ENCODE measurements around the gene RPAP2. TPM values are rescaled to one million over a fixed set of nuclear protein-coding genes. Genes with fewer than 3 reads are reported as not detected.
"Not testable (repeated sequence)": the region's sequence is repeated elsewhere in the genome, so short reads cannot be mapped to it uniquely, and the experiment has no call there.

Gene RPAP2
- total RNA-seq, 1 donor from 2014 or later, result 31.8 TPM

- no peaks in the 10 kb centered on the region for H3K4me1 ChIP-seq (ENCODE audit: control insufficient read depth in 3 of 3, insufficient read depth in 3 of 3, low read length in 3 of 3)
- H3K4me3 ChIP-seq (ENCODE audit: low read length in 3 of 3), result no peak overlapping the region
- peaks cover 0 to 3% (median 2%) of the 10 kb centered on the region in 3 donors for H3K9me3 ChIP-seq (ENCODE audit: control insufficient read depth in 3 of 3, low read length in 3 of 3)
- no peak overlapping the region for H3K9ac ChIP-seq (ENCODE audit: low read depth in 1 of 3, low read length in 3 of 3)
- H3K27me3 ChIP-seq (ENCODE audit: control insufficient read depth in 3 of 3, insufficient read depth in 3 of 3, low read length in 3 of 3), result no peaks in the 10 kb centered on the region
- H3K36me3 ChIP-seq (ENCODE audit: control insufficient read depth in 3 of 3, insufficient read depth in 3 of 3, low read length in 3 of 3), result peaks cover 0 to 2% (median 0%) of the 10 kb centered on the region in 3 donors
- H3K27ac ChIP-seq (ENCODE audit: low read depth, low read length), result no peak overlapping the region
Measured at GRCh38 chr1:92404661-92405060, 105.8 kb downstream of the RPAP2 start.

GRCh38 chr1:92408825-92409224, 110.0 kb downstream of the RPAP2 start:
- Histone ChIP-seq H3K4me3 (ENCODE audit: low read length in 3 of 3) (no peak overlapping the region), H3K4me1 (ENCODE audit: control insufficient read depth in 3 of 3, insufficient read depth in 3 of 3, low read length in 3 of 3) (no peaks in the 10 kb centered on the region), H3K9ac (ENCODE audit: low read depth in 1 of 3, low read length in 3 of 3) (no peak overlapping the region), H3K27ac (ENCODE audit: low read depth, low read length) (no peak overlapping the region), H3K9me3 (ENCODE audit: control insufficient read depth in 3 of 3, low read length in 3 of 3) (no peaks in the 10 kb centered on the region), H3K27me3 (ENCODE audit: control insufficient read depth in 3 of 3, insufficient read depth in 3 of 3, low read length in 3 of 3) (no peaks in the 10 kb centered on the region), H3K36me3 (ENCODE audit: control insufficient read depth in 3 of 3, insufficient read depth in 3 of 3, low read length in 3 of 3) (no peaks in the 10 kb centered on the region)

GRCh38 chr1:92409946-92410549, 111.2 kb downstream of the RPAP2 start:
- no peak overlapping the region for H3K27ac ChIP-seq (ENCODE audit: low read depth, low read length)
- H3K27me3 ChIP-seq (ENCODE audit: control insufficient read depth in 3 of 3, insufficient read depth in 3 of 3, low read length in 3 of 3), result no peaks in the 10 kb centered on the region
- H3K36me3 ChIP-seq (ENCODE audit: control insufficient read depth in 3 of 3, insufficient read depth in 3 of 3, low read length in 3 of 3), result no peaks in the 10 kb centered on the region
- no peaks in the 10 kb centered on the region for H3K9me3 ChIP-seq (ENCODE audit: control insufficient read depth in 3 of 3, low read length in 3 of 3)
- H3K9ac ChIP-seq (ENCODE audit: low read depth in 1 of 3, low read length in 3 of 3), result no peak overlapping the region
- H3K4me3 ChIP-seq (ENCODE audit: low read length in 3 of 3), result no peak overlapping the region
- no peaks in the 10 kb centered on the region for H3K4me1 ChIP-seq (ENCODE audit: control insufficient read depth in 3 of 3, insufficient read depth in 3 of 3, low read length in 3 of 3)

GRCh38 chr1:92410706-92411105, 111.8 kb downstream of the RPAP2 start:
- H3K9me3 ChIP-seq (ENCODE audit: control insufficient read depth in 3 of 3, low read length in 3 of 3), result no peaks in the 10 kb centered on the region
- no peaks in the 10 kb centered on the region for H3K4me1 ChIP-seq (ENCODE audit: control insufficient read depth in 3 of 3, insufficient read depth in 3 of 3, low read length in 3 of 3)
- H3K27me3 ChIP-seq (ENCODE audit: control insufficient read depth in 3 of 3, insufficient read depth in 3 of 3, low read length in 3 of 3), result no peaks in the 10 kb centered on the region
- no peak overlapping the region for H3K27ac ChIP-seq (ENCODE audit: low read depth, low read length)
- no peak overlapping the region for H3K9ac ChIP-seq (ENCODE audit: low read depth in 1 of 3, low read length in 3 of 3)
- no peak overlapping the region for H3K4me3 ChIP-seq (ENCODE audit: low read length in 3 of 3)
- no peaks in the 10 kb centered on the region for H3K36me3 ChIP-seq (ENCODE audit: control insufficient read depth in 3 of 3, insufficient read depth in 3 of 3, low read length in 3 of 3)

GRCh38 chr1:92411511-92411910, 112.7 kb downstream of the RPAP2 start:
- H3K27me3 ChIP-seq (ENCODE audit: control insufficient read depth in 3 of 3, insufficient read depth in 3 of 3, low read length in 3 of 3), result no peaks in the 10 kb centered on the region
- H3K36me3 ChIP-seq (ENCODE audit: control insufficient read depth in 3 of 3, insufficient read depth in 3 of 3, low read length in 3 of 3), result no peaks in the 10 kb centered on the region
- H3K27ac ChIP-seq (ENCODE audit: low read depth, low read length), result no peak overlapping the region
- no peak overlapping the region for H3K4me3 ChIP-seq (ENCODE audit: low read length in 3 of 3)
- H3K9ac ChIP-seq (ENCODE audit: low read depth in 1 of 3, low read length in 3 of 3), result no peak overlapping the region
- no peaks in the 10 kb centered on the region for H3K9me3 ChIP-seq (ENCODE audit: control insufficient read depth in 3 of 3, low read length in 3 of 3)
- H3K4me1 ChIP-seq (ENCODE audit: control insufficient read depth in 3 of 3, insufficient read depth in 3 of 3, low read length in 3 of 3), result no peaks in the 10 kb centered on the region

- Histone ChIP-seq H3K9ac (ENCODE audit: low read depth in 1 of 3, low read length in 3 of 3) (no peak overlapping the region), H3K4me1 (ENCODE audit: control insufficient read depth in 3 of 3, insufficient read depth in 3 of 3, low read length in 3 of 3) (no peaks in the 10 kb centered on the region), H3K4me3 (ENCODE audit: low read length in 3 of 3) (no peak overlapping the region), H3K27ac (ENCODE audit: low read depth, low read length) (no peak overlapping the region), H3K9me3 (ENCODE audit: control insufficient read depth in 3 of 3, low read length in 3 of 3) (no peaks in the 10 kb centered on the region), H3K27me3 (ENCODE audit: control insufficient read depth in 3 of 3, insufficient read depth in 3 of 3, low read length in 3 of 3) (no peaks in the 10 kb centered on the region), H3K36me3 (ENCODE audit: control insufficient read depth in 3 of 3, insufficient read depth in 3 of 3, low read length in 3 of 3) (no peaks in the 10 kb centered on the region)
Measured at GRCh38 chr1:92419642-92420041, 120.8 kb downstream of the RPAP2 start.

- H3K27ac ChIP-seq (ENCODE audit: low read depth, low read length), result no peak overlapping the region
- H3K4me1 ChIP-seq (ENCODE audit: control insufficient read depth in 3 of 3, insufficient read depth in 3 of 3, low read length in 3 of 3), result no peaks in the 10 kb centered on the region
- H3K4me3 ChIP-seq (ENCODE audit: low read length in 3 of 3), result no peak overlapping the region
- no peaks in the 10 kb centered on the region for H3K27me3 ChIP-seq (ENCODE audit: control insufficient read depth in 3 of 3, insufficient read depth in 3 of 3, low read length in 3 of 3)
- H3K9ac ChIP-seq (ENCODE audit: low read depth in 1 of 3, low read length in 3 of 3), result no peak overlapping the region
- no peaks in the 10 kb centered on the region for H3K9me3 ChIP-seq (ENCODE audit: control insufficient read depth in 3 of 3, low read length in 3 of 3)
- H3K36me3 ChIP-seq (ENCODE audit: control insufficient read depth in 3 of 3, insufficient read depth in 3 of 3, low read length in 3 of 3), result no peaks in the 10 kb centered on the region
Measured at GRCh38 chr1:92424381-92424780, 125.5 kb downstream of the RPAP2 start.

GRCh38 chr1:92425617-92426016, 126.8 kb downstream of the RPAP2 start:
- Histone ChIP-seq H3K9me3 (ENCODE audit: control insufficient read depth in 3 of 3, low read length in 3 of 3) (no peaks in the 10 kb centered on the region), H3K9ac (ENCODE audit: low read depth in 1 of 3, low read length in 3 of 3) (no peak overlapping the region), H3K4me1 (ENCODE audit: control insufficient read depth in 3 of 3, insufficient read depth in 3 of 3, low read length in 3 of 3) (no peaks in the 10 kb centered on the region), H3K36me3 (ENCODE audit: control insufficient read depth in 3 of 3, insufficient read depth in 3 of 3, low read length in 3 of 3) (no peaks in the 10 kb centered on the region), H3K27ac (ENCODE audit: low read depth, low read length) (no peak overlapping the region), H3K4me3 (ENCODE audit: low read length in 3 of 3) (no peak overlapping the region), H3K27me3 (ENCODE audit: control insufficient read depth in 3 of 3, insufficient read depth in 3 of 3, low read length in 3 of 3) (no peaks in the 10 kb centered on the region)

- Histone ChIP-seq H3K9me3 (ENCODE audit: control insufficient read depth in 3 of 3, low read length in 3 of 3) (no peaks in the 10 kb centered on the region), H3K27ac (ENCODE audit: low read depth, low read length) (no peak overlapping the region), H3K4me1 (ENCODE audit: control insufficient read depth in 3 of 3, insufficient read depth in 3 of 3, low read length in 3 of 3) (no peaks in the 10 kb centered on the region), H3K27me3 (ENCODE audit: control insufficient read depth in 3 of 3, insufficient read depth in 3 of 3, low read length in 3 of 3) (no peaks in the 10 kb centered on the region), H3K36me3 (ENCODE audit: control insufficient read depth in 3 of 3, insufficient read depth in 3 of 3, low read length in 3 of 3) (no peaks in the 10 kb centered on the region), H3K4me3 (ENCODE audit: low read length in 3 of 3) (no peak overlapping the region), H3K9ac (ENCODE audit: low read depth in 1 of 3, low read length in 3 of 3) (no peak overlapping the region)
Measured at GRCh38 chr1:92430030-92430429, 131.2 kb downstream of the RPAP2 start.

GRCh38 chr1:92434572-92434971, 135.7 kb downstream of the RPAP2 start:
- H3K9me3 ChIP-seq (ENCODE audit: control insufficient read depth in 3 of 3, low read length in 3 of 3); H3K4me3 ChIP-seq (ENCODE audit: low read length in 3 of 3); H3K9ac ChIP-seq (ENCODE audit: low read depth in 1 of 3, low read length in 3 of 3); H3K36me3 ChIP-seq (ENCODE audit: control insufficient read depth in 3 of 3, insufficient read depth in 3 of 3, low read length in 3 of 3); H3K4me1 ChIP-seq (ENCODE audit: control insufficient read depth in 3 of 3, insufficient read depth in 3 of 3, low read length in 3 of 3); H3K27me3 ChIP-seq (ENCODE audit: control insufficient read depth in 3 of 3, insufficient read depth in 3 of 3, low read length in 3 of 3); H3K27ac ChIP-seq (ENCODE audit: low read depth, low read length): not testable (repeated sequence)
